Measurements from ENCODE around the gene HLA-C. TPM values are rescaled to one million over a fixed set of nuclear protein-coding genes. Genes with fewer than 3 reads are reported as not detected.
"Not testable (repeated sequence)": the region's sequence is repeated elsewhere in the genome, so short reads cannot be mapped to it uniquely, and the experiment has no call there.

Gene HLA-C
- 425 TPM for total RNA-seq
- long read RNA-seq, transcript HLA-C-201 (8 exons, 1,536 nt) = major isoform, 3,776 of 4,195 reads
- long read RNA-seq, transcript HLA-C-208 (6 exons, 1,880 nt) = minor isoform, 51 of 4,195 reads
- long read RNA-seq, partial matches to known transcripts = 149 of 4,195 reads
- long read RNA-seq, other reads (novel, unspliced or antisense) = 216 of 4,195 reads

DNA sequence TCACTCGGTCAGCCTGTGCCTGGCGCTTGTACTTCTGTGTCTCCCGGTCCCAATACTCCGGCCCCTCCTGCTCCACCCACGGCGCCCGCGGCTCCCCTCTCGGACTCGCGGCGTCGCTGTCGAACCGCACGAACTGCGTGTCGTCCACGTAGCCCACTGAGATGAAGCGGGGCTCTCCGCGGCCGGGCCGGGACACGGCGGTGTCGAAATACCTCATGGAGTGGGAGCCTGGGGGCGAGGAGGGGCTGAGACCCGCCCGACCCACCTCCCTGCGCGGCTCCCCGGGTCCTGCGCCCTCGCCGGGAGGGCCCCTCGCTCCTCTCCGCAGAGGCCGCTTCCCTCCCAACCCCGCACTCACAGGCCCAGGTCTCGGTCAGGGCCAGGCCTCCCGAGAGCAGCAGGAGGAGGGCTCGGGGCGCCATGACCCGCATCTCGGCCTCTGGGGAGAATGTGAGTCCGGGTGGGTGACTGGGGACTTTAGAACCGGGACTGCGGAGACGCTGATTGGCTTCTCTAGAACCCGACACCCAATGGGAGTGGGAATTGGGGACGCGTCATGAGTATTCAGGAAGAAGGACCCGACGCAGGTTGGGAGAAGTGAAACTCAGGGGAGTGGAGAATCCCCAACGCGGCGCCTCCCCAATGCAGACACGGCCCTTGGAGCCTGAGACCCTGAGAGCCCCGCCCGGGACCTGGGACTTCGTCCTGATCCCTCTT is at the start of gene HLA-C:
HLA-C (minus strand) TSS at position 452 of the 717 bp plus-strand sequence; CDS start at position 431, 21 bp downstream.
- peak; percentile 94 for DNase-seq (ENCODE audit: low spot score)

DNA sequence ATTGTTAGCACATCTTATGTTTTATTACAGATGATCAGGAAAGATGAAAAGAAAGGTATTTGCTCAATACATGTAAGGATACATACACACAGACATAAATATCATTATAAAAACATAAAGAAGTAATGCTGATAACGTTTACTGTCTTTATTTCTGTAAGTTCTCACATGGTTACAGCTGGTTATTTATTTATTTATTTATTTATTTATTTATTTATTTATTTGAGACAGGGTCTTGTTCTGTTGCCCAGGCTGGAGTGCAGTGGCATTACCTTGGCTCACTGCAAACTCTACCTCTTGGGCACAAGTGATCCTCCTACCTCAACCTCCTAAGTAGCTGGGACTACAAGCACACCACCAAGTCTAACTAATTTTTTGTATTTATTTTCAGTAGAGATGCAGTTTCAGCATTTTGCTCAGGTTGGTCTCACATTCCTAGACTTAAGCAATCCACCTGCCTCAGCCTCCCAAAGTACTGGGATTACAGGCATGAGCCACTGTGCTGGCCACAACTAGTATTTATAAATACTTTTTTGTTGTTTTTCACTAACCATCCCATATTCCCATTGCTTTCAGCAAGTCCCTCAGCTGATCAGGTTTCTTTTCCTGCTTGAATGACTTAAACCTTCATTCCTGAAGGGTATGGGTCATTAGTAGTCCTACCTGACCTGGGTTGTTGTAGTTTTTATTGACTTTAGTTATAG is 49.3 kb upstream of the HLA-C start:
- DNase-seq (ENCODE audit: low spot score) = no peak

DNA sequence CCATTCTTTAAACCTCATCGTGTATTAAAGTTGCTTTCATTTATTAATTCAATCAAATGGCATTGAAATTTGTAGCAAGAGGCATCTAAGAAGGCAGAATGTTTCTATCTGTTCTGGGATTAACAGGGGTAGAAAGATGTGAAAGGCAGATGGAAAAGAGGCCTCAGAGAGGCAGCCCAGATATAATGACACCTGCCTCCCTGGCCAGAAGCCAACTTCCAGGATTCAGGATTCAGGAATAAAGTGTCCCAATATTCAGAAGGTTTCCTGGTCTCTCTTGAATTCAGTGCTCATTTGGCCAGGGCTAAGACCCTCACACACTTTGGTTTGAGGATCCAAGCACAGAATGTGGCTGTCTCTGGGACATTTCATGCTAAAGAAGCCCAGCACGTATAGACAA is 45.1 kb upstream of the HLA-C start:
- DNase-seq (ENCODE audit: low spot score) = no peak

DNA sequence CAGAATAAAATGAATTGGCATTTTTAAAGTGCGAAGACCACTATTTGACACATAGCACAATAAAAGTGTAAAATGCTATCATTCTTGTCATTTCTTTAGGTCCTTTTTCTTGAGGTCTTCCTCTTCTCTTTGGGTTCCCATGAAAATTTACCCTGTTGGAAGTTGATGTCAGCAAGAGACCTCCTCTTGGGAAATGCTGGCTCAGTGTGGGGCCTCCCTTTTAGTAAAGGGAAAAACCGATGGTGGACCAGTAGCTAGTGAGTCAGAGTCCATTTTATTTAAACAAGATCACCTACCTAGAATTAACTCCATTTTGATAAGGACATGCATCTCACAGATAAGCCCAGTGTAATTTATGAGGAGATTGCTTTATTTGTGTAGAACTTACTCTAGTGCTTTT is 37.7 kb upstream of the HLA-C start:
- DNase-seq (ENCODE audit: low spot score) = no peak

DNA sequence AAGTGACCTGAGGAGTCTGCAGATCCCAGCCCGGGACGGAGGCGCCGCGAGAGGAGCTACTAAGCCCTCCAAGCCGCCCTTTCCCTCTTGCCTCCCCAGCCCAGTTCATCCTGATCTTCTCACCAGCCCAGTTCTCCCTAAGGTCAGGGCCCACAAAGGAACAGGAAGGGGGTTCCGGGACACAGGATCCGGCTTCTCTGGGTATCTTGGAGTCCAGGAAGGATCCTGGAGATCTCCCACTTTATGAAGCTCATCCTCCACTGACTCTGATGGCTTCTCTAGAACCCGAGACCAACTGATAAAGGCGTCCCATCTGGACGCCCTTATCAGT is 36.9 kb upstream of the HLA-C start:
- no peak for DNase-seq (ENCODE audit: low spot score)

DNA sequence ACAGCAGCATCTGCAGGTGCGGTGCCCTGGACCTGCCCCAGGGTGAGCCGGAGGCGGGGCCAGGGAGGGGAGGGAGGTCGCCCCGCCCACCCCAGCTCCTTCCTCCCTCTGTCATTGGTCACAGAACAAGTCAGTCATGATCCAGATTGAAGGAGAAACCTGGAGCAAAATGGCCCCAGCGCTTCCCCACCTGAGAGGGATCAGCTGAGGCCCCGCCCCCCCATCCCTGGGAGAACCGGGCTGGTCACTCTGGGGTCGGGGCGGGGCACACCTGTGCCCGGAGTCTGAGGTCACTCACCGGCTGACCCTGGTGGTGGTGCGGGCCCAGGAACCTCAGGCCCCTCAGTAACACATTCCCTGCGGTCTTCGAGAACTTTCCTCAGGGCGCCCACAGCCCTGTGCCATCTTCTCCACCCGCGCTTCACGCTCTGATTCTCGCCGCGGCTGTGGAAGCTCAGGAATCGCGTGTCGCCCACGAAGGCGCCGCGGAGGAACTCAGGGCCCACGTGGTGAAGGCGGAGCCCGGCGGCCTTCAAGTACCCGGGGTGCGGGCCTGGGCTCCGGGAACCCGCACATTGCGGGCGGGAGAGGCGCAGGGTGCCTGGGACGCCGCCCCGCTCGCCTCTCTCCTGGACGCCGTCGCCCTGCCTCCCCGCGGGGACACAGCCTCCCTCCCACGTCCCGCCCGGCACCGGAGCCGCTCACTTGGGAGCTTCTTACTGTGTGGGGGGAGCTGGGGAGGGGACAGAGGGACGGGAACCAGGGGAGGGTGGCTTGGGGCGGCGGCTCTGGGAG is 36.4 kb upstream of the HLA-C start:
- DNase-seq (ENCODE audit: low spot score) = no peak

DNA sequence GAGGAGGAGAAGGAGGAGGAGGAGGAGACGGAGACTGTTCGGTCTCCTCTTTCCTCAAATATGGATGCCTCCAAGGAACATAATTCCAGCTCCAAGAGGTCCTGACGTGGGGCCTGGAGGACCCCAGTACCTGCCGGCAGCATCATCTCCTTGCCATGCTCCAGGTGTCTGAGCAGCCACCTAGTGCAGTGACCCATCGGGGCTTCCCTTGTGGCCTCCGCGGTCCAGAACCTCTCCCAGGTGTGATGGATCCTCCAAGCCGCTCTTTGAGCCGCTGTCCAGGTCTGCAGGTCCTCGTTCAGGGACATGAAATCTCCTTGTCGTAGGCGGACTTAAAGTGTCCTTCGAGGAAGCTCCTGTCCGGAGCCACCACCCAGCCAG is 35.8 kb upstream of the HLA-C start:
- DNase-seq (ENCODE audit: low spot score) = no peak

DNA sequence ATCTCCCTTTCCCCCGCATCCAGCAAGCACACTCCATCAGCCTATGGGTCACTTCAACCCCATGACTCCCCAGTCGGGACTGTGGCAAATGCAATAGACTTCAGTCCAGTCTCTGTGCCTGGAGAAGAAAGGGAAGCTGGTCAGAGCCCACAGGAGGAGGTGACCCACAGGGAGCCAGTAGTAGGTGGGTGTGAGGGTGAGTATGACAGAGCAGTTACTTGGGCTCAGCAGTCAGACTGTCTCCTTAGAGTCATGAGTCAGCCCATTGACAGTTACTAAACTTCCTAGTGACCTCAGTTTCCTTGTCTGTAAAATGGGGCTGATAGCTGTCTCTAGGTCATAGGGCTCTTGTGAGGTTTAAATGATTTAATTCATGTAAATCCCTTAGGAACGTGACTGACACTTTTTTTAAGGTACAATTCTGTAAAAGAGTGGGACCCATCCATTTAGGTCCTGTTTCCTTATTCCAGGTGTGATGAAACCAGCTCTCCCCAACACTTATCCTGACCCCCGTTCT is 33.9 kb upstream of the HLA-C start:
- no peak for DNase-seq (ENCODE audit: low spot score)

DNA sequence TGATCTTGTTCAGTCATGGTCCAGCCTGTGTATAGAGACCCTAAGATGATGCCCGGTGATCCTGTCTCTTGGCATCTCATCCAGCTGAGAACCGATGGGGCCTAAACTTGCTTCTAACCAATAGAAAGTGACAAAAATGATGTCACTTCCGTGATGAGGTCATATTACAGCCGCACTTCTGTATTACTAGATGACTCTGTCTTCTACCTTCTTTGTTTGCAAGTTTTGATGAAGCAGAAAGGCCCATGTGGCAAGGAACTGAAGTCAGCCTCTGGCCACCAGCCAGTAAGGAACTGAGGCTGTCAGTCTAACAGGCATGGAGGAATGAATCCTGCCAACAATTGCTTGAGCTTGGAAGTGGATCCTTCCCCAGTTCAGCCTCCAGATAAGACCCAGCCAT is 32.8 kb upstream of the HLA-C start:
- DNase-seq (ENCODE audit: low spot score) = no peak

DNA sequence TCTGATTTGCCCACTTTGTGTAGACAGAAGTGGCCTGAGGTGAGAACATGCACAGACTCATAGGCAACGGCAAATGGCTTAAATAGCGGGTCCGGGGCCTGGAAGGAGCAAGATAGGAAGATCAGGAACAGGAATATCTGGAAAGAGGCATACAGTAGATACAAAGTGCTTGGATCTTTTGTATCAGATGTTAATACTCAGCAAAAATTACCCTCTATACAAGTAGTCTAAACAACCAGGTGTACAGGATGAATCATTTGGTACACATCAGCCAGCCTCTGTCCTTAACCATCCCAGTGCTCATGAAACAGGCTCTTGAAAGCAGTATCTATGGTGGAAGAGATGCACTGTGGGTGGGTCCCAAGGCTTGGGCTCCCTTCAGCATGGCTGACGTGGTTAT is 28.9 kb upstream of the HLA-C start:
- no peak for DNase-seq (ENCODE audit: low spot score)

DNA sequence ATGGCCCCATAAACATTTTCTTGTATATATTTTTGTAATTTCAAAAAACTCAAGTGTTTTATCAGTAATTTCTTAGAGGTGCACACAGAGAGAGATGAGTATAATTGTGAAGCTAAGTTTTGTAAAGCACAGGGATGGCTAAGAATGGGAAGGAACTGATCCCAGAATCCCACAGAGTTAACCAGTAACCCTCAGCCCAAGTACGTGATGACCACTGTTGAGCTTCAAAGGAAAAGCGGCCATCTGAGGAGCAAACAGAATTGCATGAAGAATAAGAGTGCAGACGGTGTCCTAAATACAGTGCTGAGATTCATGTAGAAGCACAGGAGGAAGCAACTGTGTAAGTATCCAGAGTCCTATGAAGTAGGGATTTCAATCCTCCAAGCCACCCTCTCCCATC is 28.1 kb upstream of the HLA-C start:
- no peak for DNase-seq (ENCODE audit: low spot score)

DNA sequence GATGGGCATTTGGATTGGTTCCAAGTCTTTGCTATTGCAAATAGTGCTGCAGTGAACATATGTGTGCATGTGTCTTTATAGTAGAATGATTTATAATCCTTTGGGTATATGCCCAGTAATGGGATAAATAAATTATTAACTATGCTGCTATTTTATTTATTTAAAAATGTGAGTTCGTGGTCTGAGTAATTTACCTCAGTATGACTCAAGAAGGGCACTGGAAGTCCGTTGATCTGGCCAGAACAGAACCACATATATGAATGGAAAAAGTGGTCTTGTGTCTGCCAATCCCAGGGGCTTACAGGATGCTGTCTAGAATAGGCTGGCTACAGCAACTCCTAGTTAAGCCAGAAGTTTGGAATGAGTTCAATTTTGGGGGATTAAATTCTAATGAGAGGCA is 27.6 kb upstream of the HLA-C start:
- DNase-seq (ENCODE audit: low spot score) = no peak

DNA sequence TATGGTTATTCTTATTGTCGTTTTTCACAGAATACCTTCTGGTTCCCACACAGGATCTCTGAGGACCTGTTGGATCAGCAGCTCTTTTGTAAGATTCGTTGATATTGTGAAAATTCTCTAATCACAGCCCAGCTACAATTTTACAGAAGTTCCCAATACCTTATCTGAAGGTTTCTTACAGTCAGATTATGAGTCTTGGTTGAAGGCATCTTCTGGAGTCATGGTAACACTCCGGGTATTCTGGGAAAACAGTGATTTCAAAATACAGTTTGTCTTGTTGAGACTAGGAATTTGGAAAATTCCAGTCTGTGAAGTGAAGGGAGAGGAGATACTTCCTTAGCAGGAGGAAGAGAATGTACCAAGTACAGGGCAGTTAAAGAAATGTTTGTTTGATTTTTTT is 22.2 kb upstream of the HLA-C start:
- no peak for DNase-seq (ENCODE audit: low spot score)

DNA sequence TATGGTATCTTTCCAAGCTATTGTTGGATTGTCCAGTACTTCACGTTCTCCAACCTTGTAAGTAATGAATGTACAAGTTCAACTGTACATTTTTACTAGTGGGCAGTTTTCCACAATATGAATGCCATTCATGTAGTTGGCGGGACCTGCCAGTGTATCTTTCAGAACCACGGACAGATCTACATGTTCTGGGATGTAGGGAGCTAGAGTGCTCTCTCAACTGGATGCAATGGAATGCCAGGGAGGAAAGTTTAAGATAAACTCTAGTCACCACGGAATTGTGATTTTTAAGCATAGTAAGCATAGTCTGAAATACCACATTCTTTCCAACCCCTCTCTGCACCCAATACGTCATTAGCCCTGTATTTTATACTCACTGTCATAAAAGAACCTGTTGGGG is 21.5 kb upstream of the HLA-C start:
- no peak for DNase-seq (ENCODE audit: low spot score)

DNA sequence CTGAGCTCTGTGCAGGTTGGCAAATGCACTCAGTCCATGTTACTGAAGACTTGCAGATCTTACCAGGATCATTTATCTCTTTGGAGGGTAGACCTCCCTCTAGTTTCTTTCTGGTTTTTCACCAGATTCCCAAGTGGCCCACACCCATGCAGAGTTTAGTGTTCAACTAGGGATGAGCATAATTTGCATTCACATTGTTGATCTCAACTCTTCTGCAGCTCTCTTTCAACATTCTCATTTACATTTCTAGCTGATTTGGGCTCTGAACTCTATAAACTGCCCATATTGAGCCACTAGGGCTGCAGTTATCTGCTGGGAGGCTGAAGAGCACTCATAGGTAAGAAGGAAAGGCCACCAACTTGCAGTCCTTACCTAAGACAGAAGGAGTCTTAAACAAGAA is 17.9 kb upstream of the HLA-C start:
- DNase-seq (ENCODE audit: low spot score) = no peak

DNA sequence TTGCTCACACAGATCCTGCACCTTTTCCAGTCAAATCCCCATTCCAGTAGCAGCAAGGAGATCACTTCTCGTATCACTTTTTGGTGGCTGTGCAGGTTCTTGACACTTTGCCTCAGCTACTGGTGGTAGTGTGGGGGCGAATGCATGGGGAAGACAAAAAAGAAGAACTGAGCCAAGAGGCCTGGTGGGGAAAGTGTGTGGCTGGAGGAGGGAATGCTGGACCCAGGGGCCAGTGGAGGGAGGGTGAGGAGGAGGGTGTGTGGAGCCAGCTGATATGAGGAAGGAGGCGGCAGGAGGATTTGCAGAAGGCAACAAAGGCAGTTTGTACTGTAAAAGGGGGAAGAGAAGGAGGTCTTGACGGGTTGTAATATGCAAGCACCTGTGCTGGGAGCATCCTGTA is 15.7 kb upstream of the HLA-C start:
- no peak for DNase-seq (ENCODE audit: low spot score)

DNA sequence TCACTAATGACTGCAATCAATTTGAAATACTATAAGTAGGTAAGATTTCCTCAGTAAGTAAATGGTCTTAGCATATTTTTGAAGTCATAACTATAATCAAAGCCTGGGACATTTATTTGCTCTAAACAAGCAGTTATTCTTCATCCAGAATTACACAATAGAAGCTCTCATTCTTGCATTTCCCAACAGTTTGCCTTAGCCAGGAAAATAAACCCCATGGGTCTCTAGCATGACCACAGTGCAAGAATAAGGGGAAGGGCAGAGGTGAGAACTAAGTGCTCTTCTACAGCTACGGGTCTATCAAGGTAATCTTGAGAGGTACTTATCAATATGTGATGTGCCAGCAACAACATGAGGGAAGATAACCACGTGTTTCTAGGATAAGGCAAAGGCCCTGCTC is 14.1 kb upstream of the HLA-C start:
- DNase-seq (ENCODE audit: low spot score) = no peak

DNA sequence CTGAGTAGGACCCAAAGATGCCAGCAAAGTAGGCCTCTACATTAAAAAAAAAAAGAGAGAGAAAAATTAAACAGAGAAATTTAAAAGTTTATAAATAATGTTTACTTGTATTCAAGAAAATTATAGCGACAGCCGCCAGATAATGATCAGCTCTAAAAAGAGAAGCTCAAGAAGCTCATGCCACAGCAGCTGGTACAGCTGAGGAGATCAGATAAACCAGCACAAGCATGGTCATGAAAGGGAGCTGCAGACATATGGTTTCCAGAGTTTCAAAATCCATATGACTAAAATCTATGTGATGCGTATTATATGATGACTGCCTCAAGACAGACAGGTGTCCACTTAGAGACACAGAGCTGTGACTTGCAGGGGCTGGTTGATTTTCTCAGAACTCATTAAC is 13.6 kb upstream of the HLA-C start:
- DNase-seq (ENCODE audit: low spot score) = no peak

DNA sequence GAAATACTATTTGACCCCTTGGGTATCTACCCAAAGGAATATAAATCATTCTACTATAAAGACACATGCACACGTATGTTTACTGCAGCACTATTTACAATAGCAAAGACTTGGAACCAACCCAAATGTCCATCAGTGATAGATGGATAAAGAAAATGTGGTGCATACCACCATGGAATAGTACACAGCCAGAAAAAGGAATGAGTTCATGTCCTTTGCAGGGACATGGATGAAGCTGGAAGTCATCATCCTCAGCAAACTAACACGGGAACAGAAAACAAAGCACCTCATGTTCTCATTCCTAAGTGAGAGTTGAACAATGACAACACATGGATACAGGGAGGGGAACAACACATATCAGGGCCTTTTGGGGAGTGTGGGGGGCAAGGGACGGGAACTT is 7.8 kb upstream of the HLA-C start:
- DNase-seq (ENCODE audit: low spot score) = not testable (repeated sequence)

DNA sequence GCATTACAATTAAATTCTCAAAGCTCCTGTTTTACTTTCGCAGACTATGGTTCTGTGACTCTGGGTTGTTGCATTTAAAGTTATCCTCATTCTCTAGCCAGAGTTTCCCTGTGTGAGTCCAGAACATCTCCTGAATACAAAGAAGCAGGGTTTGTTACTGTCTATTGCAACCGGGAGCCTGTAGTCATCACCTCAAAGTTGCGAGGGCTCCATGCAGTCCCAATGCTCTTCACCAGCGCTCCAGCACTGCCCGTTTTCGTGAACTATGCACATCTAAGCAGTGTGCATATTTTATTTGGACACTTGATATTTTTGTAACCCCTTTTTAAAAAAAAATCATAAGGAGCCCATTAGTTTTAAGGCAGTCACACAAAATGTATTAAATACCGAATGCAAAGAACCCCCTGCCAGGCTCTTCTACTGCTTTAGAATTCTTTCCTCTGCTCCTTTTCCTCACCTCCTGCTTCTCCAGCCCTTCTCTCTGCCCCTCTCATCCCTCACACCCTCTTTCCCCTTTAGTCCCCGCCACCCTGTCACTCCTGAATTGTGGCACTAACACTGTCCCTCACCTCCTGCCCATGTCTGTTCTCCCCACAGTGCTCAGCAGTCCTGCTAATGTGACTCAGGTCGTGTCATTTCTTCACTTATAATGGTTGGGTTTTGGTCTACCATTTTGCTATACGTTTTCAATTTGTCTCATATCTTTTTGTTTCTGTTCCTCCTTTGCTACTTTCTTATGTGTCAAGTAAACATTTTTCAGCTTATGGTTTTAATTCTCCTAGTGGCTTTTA is 1.1 kb upstream of the HLA-C start:
- DNase-seq (ENCODE audit: low spot score) = no peak

DNA sequence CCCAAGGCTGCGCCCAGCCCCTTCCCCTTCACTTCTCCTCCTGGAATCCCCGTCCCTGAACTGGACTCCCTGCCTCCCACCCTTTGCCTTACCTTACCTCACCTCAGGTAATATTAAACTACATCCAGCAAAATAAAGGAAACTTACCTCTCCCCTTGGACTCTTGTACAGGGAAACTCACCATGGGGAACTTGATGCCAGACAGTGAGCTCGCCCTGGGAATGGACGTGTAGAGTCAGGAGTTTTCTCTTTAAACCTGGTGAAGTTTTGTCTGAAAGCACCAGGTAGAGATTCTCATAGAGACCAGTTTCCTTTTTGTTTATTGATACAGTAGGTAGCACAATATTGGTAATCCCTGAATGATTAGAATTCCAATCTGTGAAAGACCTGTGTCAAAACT is 544 bp upstream of the HLA-C start:
- no peak for DNase-seq (ENCODE audit: low spot score)

Data from mesenteric fat pad (tissue), 1 donor.